GM23338 (cell line): ENCODE data around the gene GPX6.

Experiments
- CREB1 ChIP-seq: fragments of 250-450 bp; sonication (Bioruptor Pico); IDR thresholded peaks from 2 replicates; pipeline ENCODE4 v1.5.0; 2020; ENCODE audit warnings: low read depth, mild to moderate bottlenecking, moderate library complexity
- EZH2 ChIP-seq: fragments of 200-600 bp; sonication (generic); IDR thresholded peaks from one replicate; pipeline ENCODE4 v1.8.0; 2017; ENCODE audit warnings: antibody characterized with exemption, mild to moderate bottlenecking, low read depth; ENCODE audit not compliant: unreplicated experiment
- EZH2phosphoT487 ChIP-seq: fragments of 200-600 bp; sonication (generic); IDR thresholded peaks from one replicate; pipeline ENCODE4 v1.8.1; 2018; ENCODE audit warnings: antibody characterized with exemption; ENCODE audit not compliant: unreplicated experiment
- JUNB ChIP-seq: IDR thresholded peaks from one replicate; pipeline ENCODE4 v1.6.1; 2016; ENCODE audit warnings: antibody characterized with exemption; ENCODE audit not compliant: unreplicated experiment
- POLR2AphosphoS5 ChIP-seq: IDR thresholded peaks from 2 replicates; pipeline ENCODE4 v1.6.1; 2016; ENCODE audit warnings: antibody characterized with exemption, low read depth
- STAT1 ChIP-seq: IDR thresholded peaks from one replicate; pipeline ENCODE4 v1.6.1; 2016; ENCODE audit warnings: antibody characterized with exemption; ENCODE audit not compliant: unreplicated experiment
- TF ChIP-seq, protein P1 (sequence below), 2 experiments: fragments of 200-600 bp in 1 of 2; sonication (generic) in 1 of 2; conservative IDR thresholded peaks; 2 replicates each; pipeline versions ENCODE4 v1.5.1 to v1.6.1; 2016 to 2017; ENCODE audit warnings: antibody characterized with exemption in 2 of 2, low read depth in 2 of 2, mild to moderate bottlenecking in 2 of 2, moderate library complexity in 1 of 2
- TF ChIP-seq, protein P2 (sequence below): IDR thresholded peaks from 2 replicates; pipeline ENCODE4 v1.6.1; 2016; ENCODE audit warnings: antibody characterized with exemption
- TF ChIP-seq, protein P3 (sequence below): IDR thresholded peaks from one replicate; pipeline ENCODE4 v1.6.1; 2018; ENCODE audit warnings: antibody characterized with exemption; ENCODE audit not compliant: unreplicated experiment
- TF ChIP-seq, protein P4 (sequence below): fragments of 250-450 bp; sonication (Bioruptor Pico); IDR thresholded peaks from 2 replicates; pipeline ENCODE4 v1.5.0; 2020; ENCODE audit warnings: mild to moderate bottlenecking, moderate library complexity

DNA sequence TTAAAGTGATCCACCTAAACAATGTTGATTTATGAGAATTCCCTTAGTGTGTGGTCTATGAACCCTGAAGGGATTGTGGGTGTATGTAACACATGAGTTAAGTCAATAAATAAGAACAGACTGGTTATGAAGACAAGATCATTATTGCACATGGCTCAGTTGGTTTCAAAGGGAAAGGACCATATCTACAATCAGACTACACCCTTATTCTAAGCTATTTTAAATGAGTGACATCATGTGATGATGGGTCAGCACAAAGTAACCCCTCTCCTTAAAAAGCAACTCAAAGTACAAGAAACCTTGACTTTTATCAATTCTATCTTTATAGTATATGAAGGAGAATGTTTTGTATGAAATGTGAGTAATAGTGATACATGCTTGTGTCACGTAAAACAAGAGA, 57.0 kb downstream of the GPX6 start:
- TF ChIP-seq, protein P1, sequence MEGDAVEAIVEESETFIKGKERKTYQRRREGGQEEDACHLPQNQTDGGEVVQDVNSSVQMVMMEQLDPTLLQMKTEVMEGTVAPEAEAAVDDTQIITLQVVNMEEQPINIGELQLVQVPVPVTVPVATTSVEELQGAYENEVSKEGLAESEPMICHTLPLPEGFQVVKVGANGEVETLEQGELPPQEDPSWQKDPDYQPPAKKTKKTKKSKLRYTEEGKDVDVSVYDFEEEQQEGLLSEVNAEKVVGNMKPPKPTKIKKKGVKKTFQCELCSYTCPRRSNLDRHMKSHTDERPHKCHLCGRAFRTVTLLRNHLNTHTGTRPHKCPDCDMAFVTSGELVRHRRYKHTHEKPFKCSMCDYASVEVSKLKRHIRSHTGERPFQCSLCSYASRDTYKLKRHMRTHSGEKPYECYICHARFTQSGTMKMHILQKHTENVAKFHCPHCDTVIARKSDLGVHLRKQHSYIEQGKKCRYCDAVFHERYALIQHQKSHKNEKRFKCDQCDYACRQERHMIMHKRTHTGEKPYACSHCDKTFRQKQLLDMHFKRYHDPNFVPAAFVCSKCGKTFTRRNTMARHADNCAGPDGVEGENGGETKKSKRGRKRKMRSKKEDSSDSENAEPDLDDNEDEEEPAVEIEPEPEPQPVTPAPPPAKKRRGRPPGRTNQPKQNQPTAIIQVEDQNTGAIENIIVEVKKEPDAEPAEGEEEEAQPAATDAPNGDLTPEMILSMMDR (conservative IDR thresholded peaks at IDR 0.05; ENCODE audit: low read depth in 2 of 2): no peak
- TF ChIP-seq STAT1 (no peak), JUNB (no peak), POLR2AphosphoS5 (no peak), EZH2 (no peak), CREB1 (CRISPR knock-in tag) (no peak), EZH2phosphoT487 (no peak)
- TF ChIP-seq, protein P2, sequence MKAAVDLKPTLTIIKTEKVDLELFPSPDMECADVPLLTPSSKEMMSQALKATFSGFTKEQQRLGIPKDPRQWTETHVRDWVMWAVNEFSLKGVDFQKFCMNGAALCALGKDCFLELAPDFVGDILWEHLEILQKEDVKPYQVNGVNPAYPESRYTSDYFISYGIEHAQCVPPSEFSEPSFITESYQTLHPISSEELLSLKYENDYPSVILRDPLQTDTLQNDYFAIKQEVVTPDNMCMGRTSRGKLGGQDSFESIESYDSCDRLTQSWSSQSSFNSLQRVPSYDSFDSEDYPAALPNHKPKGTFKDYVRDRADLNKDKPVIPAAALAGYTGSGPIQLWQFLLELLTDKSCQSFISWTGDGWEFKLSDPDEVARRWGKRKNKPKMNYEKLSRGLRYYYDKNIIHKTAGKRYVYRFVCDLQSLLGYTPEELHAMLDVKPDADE: no peak
- TF ChIP-seq, protein P3, sequence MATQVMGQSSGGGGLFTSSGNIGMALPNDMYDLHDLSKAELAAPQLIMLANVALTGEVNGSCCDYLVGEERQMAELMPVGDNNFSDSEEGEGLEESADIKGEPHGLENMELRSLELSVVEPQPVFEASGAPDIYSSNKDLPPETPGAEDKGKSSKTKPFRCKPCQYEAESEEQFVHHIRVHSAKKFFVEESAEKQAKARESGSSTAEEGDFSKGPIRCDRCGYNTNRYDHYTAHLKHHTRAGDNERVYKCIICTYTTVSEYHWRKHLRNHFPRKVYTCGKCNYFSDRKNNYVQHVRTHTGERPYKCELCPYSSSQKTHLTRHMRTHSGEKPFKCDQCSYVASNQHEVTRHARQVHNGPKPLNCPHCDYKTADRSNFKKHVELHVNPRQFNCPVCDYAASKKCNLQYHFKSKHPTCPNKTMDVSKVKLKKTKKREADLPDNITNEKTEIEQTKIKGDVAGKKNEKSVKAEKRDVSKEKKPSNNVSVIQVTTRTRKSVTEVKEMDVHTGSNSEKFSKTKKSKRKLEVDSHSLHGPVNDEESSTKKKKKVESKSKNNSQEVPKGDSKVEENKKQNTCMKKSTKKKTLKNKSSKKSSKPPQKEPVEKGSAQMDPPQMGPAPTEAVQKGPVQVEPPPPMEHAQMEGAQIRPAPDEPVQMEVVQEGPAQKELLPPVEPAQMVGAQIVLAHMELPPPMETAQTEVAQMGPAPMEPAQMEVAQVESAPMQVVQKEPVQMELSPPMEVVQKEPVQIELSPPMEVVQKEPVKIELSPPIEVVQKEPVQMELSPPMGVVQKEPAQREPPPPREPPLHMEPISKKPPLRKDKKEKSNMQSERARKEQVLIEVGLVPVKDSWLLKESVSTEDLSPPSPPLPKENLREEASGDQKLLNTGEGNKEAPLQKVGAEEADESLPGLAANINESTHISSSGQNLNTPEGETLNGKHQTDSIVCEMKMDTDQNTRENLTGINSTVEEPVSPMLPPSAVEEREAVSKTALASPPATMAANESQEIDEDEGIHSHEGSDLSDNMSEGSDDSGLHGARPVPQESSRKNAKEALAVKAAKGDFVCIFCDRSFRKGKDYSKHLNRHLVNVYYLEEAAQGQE: no peak
- TF ChIP-seq, protein P4, sequence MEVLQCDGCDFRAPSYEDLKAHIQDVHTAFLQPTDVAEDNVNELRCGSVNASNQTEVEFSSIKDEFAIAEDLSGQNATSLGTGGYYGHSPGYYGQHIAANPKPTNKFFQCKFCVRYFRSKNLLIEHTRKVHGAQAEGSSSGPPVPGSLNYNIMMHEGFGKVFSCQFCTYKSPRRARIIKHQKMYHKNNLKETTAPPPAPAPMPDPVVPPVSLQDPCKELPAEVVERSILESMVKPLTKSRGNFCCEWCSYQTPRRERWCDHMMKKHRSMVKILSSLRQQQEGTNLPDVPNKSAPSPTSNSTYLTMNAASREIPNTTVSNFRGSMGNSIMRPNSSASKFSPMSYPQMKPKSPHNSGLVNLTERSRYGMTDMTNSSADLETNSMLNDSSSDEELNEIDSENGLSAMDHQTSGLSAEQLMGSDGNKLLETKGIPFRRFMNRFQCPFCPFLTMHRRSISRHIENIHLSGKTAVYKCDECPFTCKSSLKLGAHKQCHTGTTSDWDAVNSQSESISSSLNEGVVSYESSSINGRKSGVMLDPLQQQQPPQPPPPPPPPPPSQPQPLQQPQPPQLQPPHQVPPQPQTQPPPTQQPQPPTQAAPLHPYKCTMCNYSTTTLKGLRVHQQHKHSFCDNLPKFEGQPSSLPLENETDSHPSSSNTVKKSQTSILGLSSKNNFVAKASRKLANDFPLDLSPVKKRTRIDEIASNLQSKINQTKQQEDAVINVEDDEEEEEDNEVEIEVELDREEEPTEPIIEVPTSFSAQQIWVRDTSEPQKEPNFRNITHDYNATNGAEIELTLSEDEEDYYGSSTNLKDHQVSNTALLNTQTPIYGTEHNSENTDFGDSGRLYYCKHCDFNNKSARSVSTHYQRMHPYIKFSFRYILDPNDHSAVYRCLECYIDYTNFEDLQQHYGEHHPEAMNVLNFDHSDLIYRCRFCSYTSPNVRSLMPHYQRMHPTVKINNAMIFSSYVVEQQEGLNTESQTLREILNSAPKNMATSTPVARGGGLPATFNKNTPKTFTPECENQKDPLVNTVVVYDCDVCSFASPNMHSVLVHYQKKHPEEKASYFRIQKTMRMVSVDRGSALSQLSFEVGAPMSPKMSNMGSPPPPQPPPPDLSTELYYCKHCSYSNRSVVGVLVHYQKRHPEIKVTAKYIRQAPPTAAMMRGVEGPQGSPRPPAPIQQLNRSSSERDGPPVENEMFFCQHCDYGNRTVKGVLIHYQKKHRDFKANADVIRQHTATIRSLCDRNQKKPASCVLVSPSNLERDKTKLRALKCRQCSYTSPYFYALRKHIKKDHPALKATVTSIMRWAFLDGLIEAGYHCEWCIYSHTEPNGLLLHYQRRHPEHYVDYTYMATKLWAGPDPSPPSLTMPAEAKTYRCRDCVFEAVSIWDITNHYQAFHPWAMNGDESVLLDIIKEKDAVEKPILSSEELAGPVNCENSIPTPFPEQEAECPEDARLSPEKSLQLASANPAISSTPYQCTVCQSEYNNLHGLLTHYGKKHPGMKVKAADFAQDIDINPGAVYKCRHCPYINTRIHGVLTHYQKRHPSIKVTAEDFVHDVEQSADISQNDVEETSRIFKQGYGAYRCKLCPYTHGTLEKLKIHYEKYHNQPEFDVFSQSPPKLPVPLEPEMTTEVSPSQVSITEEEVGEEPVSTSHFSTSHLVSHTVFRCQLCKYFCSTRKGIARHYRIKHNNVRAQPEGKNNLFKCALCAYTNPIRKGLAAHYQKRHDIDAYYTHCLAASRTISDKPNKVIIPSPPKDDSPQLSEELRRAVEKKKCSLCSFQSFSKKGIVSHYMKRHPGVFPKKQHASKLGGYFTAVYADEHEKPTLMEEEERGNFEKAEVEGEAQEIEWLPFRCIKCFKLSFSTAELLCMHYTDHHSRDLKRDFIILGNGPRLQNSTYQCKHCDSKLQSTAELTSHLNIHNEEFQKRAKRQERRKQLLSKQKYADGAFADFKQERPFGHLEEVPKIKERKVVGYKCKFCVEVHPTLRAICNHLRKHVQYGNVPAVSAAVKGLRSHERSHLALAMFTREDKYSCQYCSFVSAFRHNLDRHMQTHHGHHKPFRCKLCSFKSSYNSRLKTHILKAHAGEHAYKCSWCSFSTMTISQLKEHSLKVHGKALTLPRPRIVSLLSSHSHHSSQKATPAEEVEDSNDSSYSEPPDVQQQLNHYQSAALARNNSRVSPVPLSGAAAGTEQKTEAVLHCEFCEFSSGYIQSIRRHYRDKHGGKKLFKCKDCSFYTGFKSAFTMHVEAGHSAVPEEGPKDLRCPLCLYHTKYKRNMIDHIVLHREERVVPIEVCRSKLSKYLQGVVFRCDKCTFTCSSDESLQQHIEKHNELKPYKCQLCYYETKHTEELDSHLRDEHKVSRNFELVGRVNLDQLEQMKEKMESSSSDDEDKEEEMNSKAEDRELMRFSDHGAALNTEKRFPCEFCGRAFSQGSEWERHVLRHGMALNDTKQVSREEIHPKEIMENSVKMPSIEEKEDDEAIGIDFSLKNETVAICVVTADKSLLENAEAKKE (CRISPR knock-in tag): no peak
